Measurements from ENCODE around the gene DGKI. TPM values are rescaled to one million over a fixed set of nuclear protein-coding genes. Genes with fewer than 3 reads are reported as not detected.

Gene DGKI
- total RNA-seq, 1 donor from 2014 or later, result 0.69 TPM

GRCh38 chr7:137373507-137373906 is 473.3 kb downstream of the DGKI start:
- H3K9me3 Mint-ChIP-seq (ENCODE audit: unreplicated experiment), result no peaks in the 10 kb centered on the region
- no peak overlapping the region for H3K4me3 Mint-ChIP-seq (ENCODE audit: unreplicated experiment)
- DNase-seq (ENCODE audit: low spot score), result no peak
- no peak for TF ChIP-seq CTCF (IDR thresholded peaks at IDR 0.05; ENCODE audit: unreplicated experiment)
- H3K27me3 Mint-ChIP-seq (ENCODE audit: unreplicated experiment), result no peaks in the 10 kb centered on the region
- no peak overlapping the region for H3K27ac Mint-ChIP-seq (ENCODE audit: unreplicated experiment)
- H3K36me3 Mint-ChIP-seq (ENCODE audit: low read depth, unreplicated experiment), result no peaks in the 10 kb centered on the region
- no peaks in the 10 kb centered on the region for H3K4me1 Mint-ChIP-seq (ENCODE audit: unreplicated experiment)

- Mint-ChIP-seq H3K27me3 (ENCODE audit: unreplicated experiment) (no peaks in the 10 kb centered on the region), H3K9me3 (ENCODE audit: unreplicated experiment) (no peaks in the 10 kb centered on the region), H3K4me3 (ENCODE audit: unreplicated experiment) (no peak overlapping the region), H3K4me1 (ENCODE audit: unreplicated experiment) (no peaks in the 10 kb centered on the region), H3K36me3 (ENCODE audit: low read depth, unreplicated experiment) (no peaks in the 10 kb centered on the region), H3K27ac (ENCODE audit: unreplicated experiment) (no peak overlapping the region)
- TF ChIP-seq CTCF (IDR thresholded peaks at IDR 0.05; ENCODE audit: unreplicated experiment), result no peak
- no peak for DNase-seq (ENCODE audit: low spot score)
Measured at GRCh38 chr7:137371616-137372015, 475.2 kb downstream of the DGKI start.

- Mint-ChIP-seq H3K4me3 (ENCODE audit: unreplicated experiment) (no peak overlapping the region), H3K27ac (ENCODE audit: unreplicated experiment) (no peak overlapping the region), H3K9me3 (ENCODE audit: unreplicated experiment) (peaks cover 10% of the 10 kb centered on the region), H3K4me1 (ENCODE audit: unreplicated experiment) (no peaks in the 10 kb centered on the region), H3K27me3 (ENCODE audit: unreplicated experiment) (no peaks in the 10 kb centered on the region), H3K36me3 (ENCODE audit: low read depth, unreplicated experiment) (peaks cover 6% of the 10 kb centered on the region)
- DNase-seq (ENCODE audit: low spot score), result no peak
- no peak for TF ChIP-seq CTCF (IDR thresholded peaks at IDR 0.05; ENCODE audit: unreplicated experiment)
Measured at GRCh38 chr7:137366995-137367394, 479.8 kb downstream of the DGKI start.

GRCh38 chr7:137363683-137364082 is 483.1 kb downstream of the DGKI start:
- Mint-ChIP-seq H3K27me3 (ENCODE audit: unreplicated experiment) (peaks cover 3% of the 10 kb centered on the region), H3K27ac (ENCODE audit: unreplicated experiment) (no peak overlapping the region), H3K9me3 (ENCODE audit: unreplicated experiment) (peaks cover 16% of the 10 kb centered on the region)

More at GRCh38 chr7:137363683-137364082, 483.1 kb downstream of the DGKI start:
- peaks cover 7% of the 10 kb centered on the region for H3K36me3 Mint-ChIP-seq (ENCODE audit: low read depth, unreplicated experiment)
- no peaks in the 10 kb centered on the region for H3K4me1 Mint-ChIP-seq (ENCODE audit: unreplicated experiment)
- H3K4me3 Mint-ChIP-seq (ENCODE audit: unreplicated experiment), result no peak overlapping the region
- DNase-seq (ENCODE audit: low spot score), result no peak
- no peak for TF ChIP-seq CTCF (IDR thresholded peaks at IDR 0.05; ENCODE audit: unreplicated experiment)

Measured in endothelial cell (in vitro differentiated cells).